Upper lobe of left lung (tissue), 4 donors: Measurements from ENCODE around the gene KRR1.

Source experiments
- CTCF ChIP-seq, 6 experiments: fragments of 450-650 bp in 4 of 6; fragments of 200-600 bp in 2 of 6; sonication (generic) in 2 of 6; IDR thresholded peaks; one replicate each; pipeline ENCODE4 v1.5.1; 2016 to 2019; ENCODE audit warnings: antibody characterized with exemption in 6 of 6
- EP300 ChIP-seq, 4 donors: sonication (generic); formaldehyde crosslinking; IDR thresholded peaks; one replicate each; pipeline ENCODE4 v1.5.1; 2017; ENCODE audit warnings: antibody characterized with exemption in 4 of 4, control low read depth in 2 of 4
- POLR2A ChIP-seq, 4 donors: fragments of 450-650 bp; IDR thresholded peaks; one replicate each; pipeline ENCODE4 v1.5.1; 2016 to 2017; ENCODE audit warnings: antibody characterized with exemption in 4 of 4, mild to moderate bottlenecking in 2 of 4
- POLR2AphosphoS5 ChIP-seq, 2 donors: sonication (generic); formaldehyde crosslinking; IDR thresholded peaks; one replicate each; pipeline ENCODE4 v1.5.1; 2017; ENCODE audit warnings: antibody characterized with exemption in 2 of 2

GRCh38 chr12:75480469-75480949 lies 30.9 kb downstream of the KRR1 start, which contains the start of gene GLIPR1:
- TF ChIP-seq POLR2AphosphoS5 (IDR thresholded peaks at IDR 0.05), result peak; percentile 55 to 56
- no peak for TF ChIP-seq CTCF (IDR thresholded peaks at IDR 0.05)
- TF ChIP-seq EP300 (IDR thresholded peaks at IDR 0.05), result no peak
- TF ChIP-seq POLR2A (IDR thresholded peaks at IDR 0.05), result peak in 2 of 4 donors; percentile 27 to 72
